ENCODE results near the gene OR52K2.

DNA sequence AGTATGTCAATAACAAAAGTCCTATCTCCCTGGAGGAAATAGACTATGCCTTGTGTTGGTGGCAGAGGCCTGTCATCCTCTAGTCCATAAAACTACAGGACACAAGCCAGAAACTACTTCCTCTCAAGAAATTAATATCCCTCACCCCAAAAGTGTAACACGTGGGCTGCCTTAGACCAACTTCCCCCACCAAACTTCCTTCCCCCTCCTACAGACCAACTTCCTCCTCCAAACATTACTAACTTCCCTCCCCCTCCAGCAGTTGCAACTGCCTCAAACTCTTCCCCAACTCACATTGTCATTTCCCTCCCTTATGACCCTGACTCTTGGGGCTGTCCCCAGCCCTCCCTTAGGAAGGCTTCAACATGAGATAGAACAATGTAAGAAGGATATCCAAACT, 6.3 kb downstream of the OR52K2 start:
- TF ChIP-seq, protein P1, sequence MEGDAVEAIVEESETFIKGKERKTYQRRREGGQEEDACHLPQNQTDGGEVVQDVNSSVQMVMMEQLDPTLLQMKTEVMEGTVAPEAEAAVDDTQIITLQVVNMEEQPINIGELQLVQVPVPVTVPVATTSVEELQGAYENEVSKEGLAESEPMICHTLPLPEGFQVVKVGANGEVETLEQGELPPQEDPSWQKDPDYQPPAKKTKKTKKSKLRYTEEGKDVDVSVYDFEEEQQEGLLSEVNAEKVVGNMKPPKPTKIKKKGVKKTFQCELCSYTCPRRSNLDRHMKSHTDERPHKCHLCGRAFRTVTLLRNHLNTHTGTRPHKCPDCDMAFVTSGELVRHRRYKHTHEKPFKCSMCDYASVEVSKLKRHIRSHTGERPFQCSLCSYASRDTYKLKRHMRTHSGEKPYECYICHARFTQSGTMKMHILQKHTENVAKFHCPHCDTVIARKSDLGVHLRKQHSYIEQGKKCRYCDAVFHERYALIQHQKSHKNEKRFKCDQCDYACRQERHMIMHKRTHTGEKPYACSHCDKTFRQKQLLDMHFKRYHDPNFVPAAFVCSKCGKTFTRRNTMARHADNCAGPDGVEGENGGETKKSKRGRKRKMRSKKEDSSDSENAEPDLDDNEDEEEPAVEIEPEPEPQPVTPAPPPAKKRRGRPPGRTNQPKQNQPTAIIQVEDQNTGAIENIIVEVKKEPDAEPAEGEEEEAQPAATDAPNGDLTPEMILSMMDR (conservative IDR thresholded peaks at IDR 0.05), result no peak
- no peak for TF ChIP-seq EZH2 (IDR thresholded peaks at IDR 0.05; ENCODE audit: low read depth)

All from PC-9 (cell line).